Measurements from ENCODE around the gene RAI14. TPM values are rescaled to one million over a fixed set of nuclear protein-coding genes. Genes with fewer than 3 reads are reported as not detected.
"Not testable (repeated sequence)": the region's sequence is repeated elsewhere in the genome, so short reads cannot be mapped to it uniquely, and the experiment has no call there.

RAI14 gene
- total RNA-seq, 1 experiment from 2014 or later: 133 TPM

DNA sequence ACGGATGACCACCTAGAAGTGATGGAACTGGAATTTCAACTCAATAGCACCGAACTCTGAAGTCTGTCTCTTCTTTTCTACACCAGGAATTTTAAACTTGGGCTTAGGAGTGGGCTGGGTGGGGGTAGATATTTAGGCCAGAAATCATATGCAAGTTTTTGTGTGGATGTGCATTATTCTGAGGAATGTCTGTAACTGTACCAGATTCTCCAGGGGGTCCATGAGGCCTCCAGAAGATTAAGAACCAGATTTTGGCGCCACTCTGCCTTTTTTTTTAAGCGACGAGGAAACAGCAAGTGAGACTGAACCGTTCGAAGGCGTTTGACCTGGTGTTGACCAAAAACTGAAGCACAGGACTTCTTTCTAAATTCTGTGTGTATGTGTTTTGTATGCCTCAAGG, 94.1 kb downstream of the RAI14 start:
- DNase-seq: no peak
- Histone ChIP-seq H3K27me3 (ENCODE audit: insufficient read depth, low read depth) (no peaks in the 10 kb centered on the region), H3K36me3 (ENCODE audit: low read depth) (peaks cover 15% of the 10 kb centered on the region), H2AFZ (no peak overlapping the region), H3K4me2 (no peak overlapping the region), H3K9me2 (ENCODE audit: insufficient read depth) (no peaks in the 10 kb centered on the region), H3K79me2 (ENCODE audit: low read depth) (peaks cover 83% of the 10 kb centered on the region), H4K20me1 (ENCODE audit: insufficient read depth) (peaks cover 28% of the 10 kb centered on the region; the same call in 1 of the 2 replicates), H3K9me3 (ENCODE audit: insufficient read depth, low read depth) (no peaks in the 10 kb centered on the region), H3F3A (ENCODE audit: insufficient read depth, low read depth) (peaks cover 29% of the 10 kb centered on the region), H3K4me1 (replicated peaks; ENCODE audit: insufficient read depth) (no peaks in the 10 kb centered on the region), H3K27ac (no peak overlapping the region), H3K4me3 (no peak overlapping the region)
- POLR2A ChIA-PET (ENCODE audit: unreplicated experiment): no interaction called here
- CTCF ChIA-PET: no interaction called here
- TF ChIP-seq EZH2 (IDR thresholded peaks at IDR 0.05; ENCODE audit: low read depth): no peak
- TF ChIP-seq, protein P1, sequence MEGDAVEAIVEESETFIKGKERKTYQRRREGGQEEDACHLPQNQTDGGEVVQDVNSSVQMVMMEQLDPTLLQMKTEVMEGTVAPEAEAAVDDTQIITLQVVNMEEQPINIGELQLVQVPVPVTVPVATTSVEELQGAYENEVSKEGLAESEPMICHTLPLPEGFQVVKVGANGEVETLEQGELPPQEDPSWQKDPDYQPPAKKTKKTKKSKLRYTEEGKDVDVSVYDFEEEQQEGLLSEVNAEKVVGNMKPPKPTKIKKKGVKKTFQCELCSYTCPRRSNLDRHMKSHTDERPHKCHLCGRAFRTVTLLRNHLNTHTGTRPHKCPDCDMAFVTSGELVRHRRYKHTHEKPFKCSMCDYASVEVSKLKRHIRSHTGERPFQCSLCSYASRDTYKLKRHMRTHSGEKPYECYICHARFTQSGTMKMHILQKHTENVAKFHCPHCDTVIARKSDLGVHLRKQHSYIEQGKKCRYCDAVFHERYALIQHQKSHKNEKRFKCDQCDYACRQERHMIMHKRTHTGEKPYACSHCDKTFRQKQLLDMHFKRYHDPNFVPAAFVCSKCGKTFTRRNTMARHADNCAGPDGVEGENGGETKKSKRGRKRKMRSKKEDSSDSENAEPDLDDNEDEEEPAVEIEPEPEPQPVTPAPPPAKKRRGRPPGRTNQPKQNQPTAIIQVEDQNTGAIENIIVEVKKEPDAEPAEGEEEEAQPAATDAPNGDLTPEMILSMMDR (conservative IDR thresholded peaks at IDR 0.05): no peak
- BruUV-seq (replicated peaks): no TSS peak
- intact Hi-C loops (cut with micrococcal nuclease; ENCODE audit: unreplicated experiment): no loop called here

DNA sequence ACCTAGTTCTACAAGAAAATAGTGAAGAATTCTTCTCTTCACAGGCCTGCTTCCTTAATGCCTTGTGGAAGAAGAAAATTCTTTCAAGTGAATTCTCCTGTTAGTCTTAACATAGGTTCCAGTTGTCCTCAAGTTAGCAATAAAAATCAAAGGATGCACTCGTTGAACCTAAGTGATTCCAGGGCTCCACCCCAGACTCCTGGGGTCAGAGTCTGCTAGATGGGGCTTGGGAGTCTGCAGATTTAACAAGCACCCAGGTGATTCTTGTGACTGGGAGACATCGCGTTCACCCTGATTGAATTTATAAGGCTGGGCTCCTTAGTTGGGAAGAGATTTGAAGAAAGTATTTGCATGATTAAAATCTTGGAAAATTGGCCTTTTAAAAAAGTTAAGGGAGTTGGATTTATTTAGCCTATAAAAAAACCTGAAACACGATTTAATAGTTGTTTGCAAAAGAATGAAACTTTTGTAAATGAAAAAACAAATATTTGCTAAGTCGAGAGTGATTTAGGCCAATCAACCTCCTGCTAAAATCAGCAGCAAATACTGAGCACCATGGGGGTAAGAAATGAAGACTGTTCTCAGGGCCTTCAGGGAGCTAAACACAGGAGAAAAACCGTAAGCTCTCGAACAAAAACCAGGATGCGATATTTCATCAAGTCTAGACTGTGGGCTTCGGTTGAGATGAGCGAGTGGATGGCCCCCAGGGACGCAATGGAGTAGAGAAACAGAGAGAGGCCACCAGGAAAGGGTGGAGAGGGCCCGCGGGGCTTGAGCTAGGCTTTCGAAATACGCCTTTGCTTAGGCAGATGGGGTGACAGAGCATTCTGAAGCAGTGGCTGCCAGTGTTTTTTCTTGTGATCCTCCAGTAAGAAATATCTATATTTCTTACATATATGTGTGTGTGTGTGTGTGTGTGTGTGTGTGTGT, 95.9 kb downstream of the RAI14 start:
- intact Hi-C loops (cut with micrococcal nuclease; ENCODE audit: unreplicated experiment): no loop called here
- Histone ChIP-seq H3K4me2 (no peak overlapping the region), H3K27me3 (ENCODE audit: insufficient read depth, low read depth) (no peaks in the 10 kb centered on the region), H3F3A (ENCODE audit: insufficient read depth, low read depth) (peaks cover 33% of the 10 kb centered on the region), H3K4me3 (no peak overlapping the region), H3K9me3 (ENCODE audit: insufficient read depth, low read depth) (no peaks in the 10 kb centered on the region), H3K9me2 (ENCODE audit: insufficient read depth) (no peaks in the 10 kb centered on the region), H3K79me2 (ENCODE audit: low read depth) (peaks cover 89% of the 10 kb centered on the region), H4K20me1 (ENCODE audit: insufficient read depth) (peaks cover 30% of the 10 kb centered on the region), H3K4me1 (replicated peaks; ENCODE audit: insufficient read depth) (no peaks in the 10 kb centered on the region), H3K36me3 (ENCODE audit: low read depth) (peaks cover 14% of the 10 kb centered on the region), H3K27ac (no peak overlapping the region), H2AFZ (no peak overlapping the region)
- DNase-seq: no peak
- BruUV-seq (replicated peaks): no TSS peak
- ChIA-PET POLR2A (ENCODE audit: unreplicated experiment) (no interaction called here), CTCF (interaction anchor here (0.6 kb wide), 1 partner anchor 252 kb away, joined by 4 read pairs; no protein-coding TSS in a partner anchor)
- TF ChIP-seq, protein P1 (conservative IDR thresholded peaks at IDR 0.05): no peak
- no peak for TF ChIP-seq EZH2 (IDR thresholded peaks at IDR 0.05; ENCODE audit: low read depth)

DNA sequence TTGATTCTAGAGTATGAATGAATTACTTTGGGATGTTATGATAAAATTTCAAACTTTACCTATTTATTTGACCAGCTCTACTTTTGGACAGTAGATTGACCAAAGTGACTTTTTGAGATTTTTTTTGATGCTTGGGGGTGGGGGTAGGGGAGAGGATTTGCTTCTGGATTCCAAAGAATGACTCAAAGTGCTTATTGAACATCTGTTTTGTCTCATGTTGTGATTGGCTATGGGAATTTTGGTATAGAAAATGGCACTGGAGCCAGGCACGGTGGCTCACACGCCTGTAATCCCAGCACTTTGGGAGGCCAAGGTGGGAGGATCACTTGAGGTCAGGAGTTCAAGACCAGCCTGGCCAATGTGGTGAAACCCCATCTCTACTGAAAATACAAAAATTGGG, 97.1 kb downstream of the RAI14 start:
- intact Hi-C loops (cut with micrococcal nuclease; ENCODE audit: unreplicated experiment): not testable (repeated sequence)

More for the DNA sequence above, 97.1 kb downstream of the RAI14 start:
- not testable (repeated sequence) for H3K9me2 ChIP-seq (ENCODE audit: insufficient read depth); H3K27ac ChIP-seq; DNase-seq; H3K9me3 ChIP-seq (ENCODE audit: insufficient read depth, low read depth); BruUV-seq (replicated peaks); H3K4me1 ChIP-seq (replicated peaks; ENCODE audit: insufficient read depth); H3K4me3 ChIP-seq; H3K4me2 ChIP-seq; H2AFZ ChIP-seq; H3K27me3 ChIP-seq (ENCODE audit: insufficient read depth, low read depth)
- Histone ChIP-seq H3K79me2 (ENCODE audit: low read depth) (peaks cover 82% of the 10 kb centered on the region), H4K20me1 (ENCODE audit: insufficient read depth) (peaks cover 28% of the 10 kb centered on the region), H3K36me3 (ENCODE audit: low read depth) (peaks cover 25% of the 10 kb centered on the region), H3F3A (ENCODE audit: insufficient read depth, low read depth) (peaks cover 30% of the 10 kb centered on the region)
- ChIA-PET CTCF (interaction anchor here (0.7 kb wide), 3 partner anchors 67 to 266 kb away, joined by 5 to 8 read pairs (median 7); no protein-coding TSS in a partner anchor), POLR2A (ENCODE audit: unreplicated experiment) (interaction anchor here (0.6 kb wide), 1 partner anchor 85 kb away, joined by 3 read pairs; no protein-coding TSS in a partner anchor)
